GM12878 (cell line): ENCODE data around the gene PIAS1.

ENCODE experiments used
- CTCF ChIP-seq, 3 experiments: IDR thresholded peaks in 2 of 3; conservative IDR thresholded peaks in 1 of 3; 2 replicates each; pipeline ENCODE4 v1.5.1; 2011; ENCODE audit warnings: low read depth in 3 of 3, low read length in 3 of 3, mild to moderate bottlenecking in 3 of 3, control low read depth in 2 of 3, moderate library complexity in 2 of 3, inconsistent platforms in 1 of 3, mixed read lengths in 1 of 3; ENCODE audit not compliant: control insufficient read depth in 2 of 3, insufficient read depth in 1 of 3; ENCODE audit errors: extremely low read depth in 1 of 3
- E4F1 ChIP-seq: fragments of 450-650 bp; IDR thresholded peaks from 2 replicates; pipeline ENCODE4 v1.6.1; 2018; ENCODE audit warnings: borderline replicate concordance, mild to moderate bottlenecking; ENCODE audit not compliant: partially characterized antibody
- FOXM1 ChIP-seq: IDR thresholded peaks from 2 replicates; pipeline ENCODE4 v1.6.1; 2012; ENCODE audit warnings: low read depth, mild to moderate bottlenecking, inconsistent platforms, low read length, moderate library complexity
- SREBF2 ChIP-seq: IDR thresholded peaks from 2 replicates; pipeline ENCODE4 v1.6.1; 2012; ENCODE audit warnings: mild to moderate bottlenecking, low read length

GRCh38 chr15:68103603-68104002 is 49.5 kb downstream of the PIAS1 start:
- TF ChIP-seq SREBF2 (no peak), CTCF (IDR thresholded peaks at IDR 0.05 in 2 of 3, conservative IDR thresholded peaks at IDR 0.05 in 1 of 3; ENCODE audit: control insufficient read depth in 2 of 3, extremely low read depth in 1 of 3, insufficient read depth in 1 of 3, low read depth in 3 of 3, low read length in 3 of 3) (no peak), E4F1 (no peak), FOXM1 (no peak)
